GM23248 (cell line): ENCODE results near the gene MGMT.

Experiments
- EZH2 ChIP-seq: fragments of 200-600 bp; sonication (generic); IDR thresholded peaks from 2 replicates; pipeline ENCODE4 v1.6.1; 2018; ENCODE audit warnings: antibody characterized with exemption, mild to moderate bottlenecking; ENCODE audit not compliant: insufficient read depth, poor library complexity, severe bottlenecking
- EZH2phosphoT487 ChIP-seq: fragments of 200-600 bp; sonication (generic); IDR thresholded peaks from 2 replicates; pipeline ENCODE4 v1.6.1; 2018; ENCODE audit warnings: antibody characterized with exemption, moderate library complexity, mild to moderate bottlenecking, low read depth; ENCODE audit not compliant: insufficient read depth

DNA sequence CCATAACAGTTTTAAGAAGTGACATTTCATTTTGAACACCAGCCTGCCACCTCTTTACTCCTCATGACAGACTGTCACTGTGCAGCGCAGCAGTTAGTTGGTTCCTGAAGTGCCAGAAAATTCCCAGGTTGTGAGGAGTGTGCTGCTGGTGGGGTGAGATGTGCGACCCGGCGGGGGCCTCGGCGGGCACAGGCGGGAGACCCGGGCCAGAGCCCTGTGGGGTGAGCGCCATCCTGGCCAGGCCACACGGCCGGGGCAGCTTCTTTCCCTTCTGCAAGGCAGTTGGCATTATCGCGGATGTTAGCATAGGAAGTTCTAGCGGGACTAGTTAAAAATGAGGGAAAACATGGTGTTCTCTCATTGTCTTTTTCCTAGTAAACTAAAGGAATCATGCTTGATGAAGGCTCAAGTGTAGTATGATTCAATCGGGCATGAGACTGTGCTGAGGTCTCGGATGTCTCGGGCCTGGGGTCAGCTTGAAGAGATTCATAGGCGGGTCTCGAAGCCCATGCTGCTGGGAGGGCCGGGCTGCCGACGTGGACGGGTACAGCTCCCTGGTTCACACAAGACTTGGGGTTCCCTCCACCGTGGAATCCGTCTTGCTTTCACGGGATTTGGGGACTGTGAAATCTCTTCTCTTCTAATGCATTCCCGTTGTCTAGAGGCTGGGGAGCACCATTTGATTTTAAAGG lies 56.1 kb downstream of the MGMT start:
- TF ChIP-seq EZH2, result no peak
- TF ChIP-seq EZH2phosphoT487, result no peak
